ENCODE measurements around the gene ITPRIPL2. TPM values are rescaled to one million over a fixed set of nuclear protein-coding genes. Genes with fewer than 3 reads are reported as not detected.

The ITPRIPL2 gene
- total and polyA plus RNA-seq, 2 of the 4 experiments (the other 2 are of a cell fraction) = 9.2 to 11.1 TPM

DNA sequence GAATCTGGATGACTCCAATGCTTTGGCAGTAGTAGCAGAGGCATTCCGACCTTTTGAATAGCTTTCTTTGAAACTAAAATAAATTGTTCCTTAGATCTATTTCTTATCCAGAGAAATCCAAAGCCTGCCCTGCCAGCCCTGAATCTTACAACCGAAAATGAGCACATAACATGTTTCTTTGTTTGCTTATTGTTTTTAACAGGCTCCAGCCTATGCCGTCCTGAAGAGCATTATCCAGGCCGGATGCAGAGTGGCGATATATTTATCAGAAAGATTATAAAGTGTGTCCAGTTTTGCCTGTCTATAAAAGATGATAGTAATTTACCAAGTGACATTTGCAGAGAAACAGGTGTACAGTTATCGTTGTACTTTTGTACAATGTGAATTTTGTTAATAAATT lies 35.9 kb upstream of the ITPRIPL2 start:
- Histone ChIP-seq H3K79me1 (ENCODE audit: low read depth in 1 of 2, low read length in 2 of 2) (no peaks in the 10 kb centered on the region; a peak in 1 of 4 replicates), H2BK120ac (ENCODE audit: low read depth, low read length) (no peak overlapping the region), H3K14ac (replicated peaks; ENCODE audit: low read depth, low read length) (no peak overlapping the region), H3K9ac (ENCODE audit: low read depth, low read length) (no peak overlapping the region), H3K23ac (ENCODE audit: low read depth, low read length) (no peak overlapping the region), H3K18ac (ENCODE audit: low read depth, low read length) (no peak overlapping the region), H3K4ac (ENCODE audit: low read depth, low read length) (no peak overlapping the region), H3K4me1 (ENCODE audit: control insufficient read depth, insufficient read depth, low read length) (peaks cover 2% of the 10 kb centered on the region; the same call in 1 of the 2 replicates), H2AK9ac (replicated peaks; ENCODE audit: low read depth, low read length, poor library complexity) (no peak overlapping the region), H3K9me3 (ENCODE audit: control insufficient read depth, insufficient read depth, low read length) (no peaks in the 10 kb centered on the region), H3K9me1 (ENCODE audit: insufficient read depth, low read length) (no peaks in the 10 kb centered on the region), H4K8ac (ENCODE audit: low read depth in 2 of 2, low read length in 2 of 2) (no peak overlapping the region), H3K4me2 (ENCODE audit: low read depth, low read length) (no peak overlapping the region), H4K5ac (ENCODE audit: low read depth, low read length) (no peak overlapping the region), H3K56ac (ENCODE audit: extremely low read depth, insufficient read depth, low read length) (no peak overlapping the region), H3K36me3 (ENCODE audit: control insufficient read depth, insufficient read depth, low read length) (peaks cover 15% of the 10 kb centered on the region), H4K20me1 (ENCODE audit: insufficient read depth, low read length) (no peaks in the 10 kb centered on the region), H3K4me3 (ENCODE audit: insufficient read depth, low read depth, low read length) (no peak overlapping the region), H3K27ac (ENCODE audit: insufficient read depth, low read length) (no peak overlapping the region), H2BK20ac (ENCODE audit: low read depth, low read length) (no peak overlapping the region), H2BK15ac (ENCODE audit: low read depth, low read length) (no peak overlapping the region), H3K27me3 (ENCODE audit: control insufficient read depth, insufficient read depth, low read length) (no peaks in the 10 kb centered on the region), H4K91ac (ENCODE audit: insufficient read depth, low read depth, low read length) (no peak overlapping the region), H2BK5ac (ENCODE audit: low read depth, low read length, poor library complexity, severe bottlenecking) (no peak overlapping the region), H2AFZ (replicated peaks; ENCODE audit: low read length, poor library complexity) (no peak overlapping the region), H2AK5ac (ENCODE audit: low read depth, low read length) (no peak overlapping the region)
- dilution Hi-C loops (cut with HindIII; ENCODE audit: low sequenced_read_pairs, unreplicated experiment) (no loop called here), intact Hi-C loops (cut with micrococcal nuclease) (no loop called here), in situ Hi-C loops (cut with MboI; ENCODE audit: low sequenced_read_pairs) (no loop called here)
- WGBS, 2 experiments (ENCODE audit: extremely low coverage in 2 of 2, insufficient read length in 1 of 2) = 100% methylated on average over 3 of the region's 6 CpGs; no CpG with 5 or more reads in 1 of the 2 experiments
- CTCF ChIA-PET = interaction anchor here (2.2 kb wide), 1 partner anchor 95 kb away, joined by 8 read pairs; the partner anchor contains the start of gene TMC7
- ATAC-seq (ENCODE audit: low read depth) (no peak), DNase-seq (no peak)
- POLR2A ChIA-PET (ENCODE audit: unreplicated experiment) = no interaction called here
- no peak for TF ChIP-seq MXI1 (IDR thresholded peaks at IDR 0.05; ENCODE audit: borderline replicate concordance, low read depth, low read length)
- TF ChIP-seq MAFK (IDR thresholded peaks at IDR 0.05; ENCODE audit: low read depth, low read length) = no peak
- TF ChIP-seq RFX5 (IDR thresholded peaks at IDR 0.05; ENCODE audit: low read depth, low read length) = no peak
- TF ChIP-seq RAD21 (IDR thresholded peaks at IDR 0.05; ENCODE audit: low read length) = no peak
- TF ChIP-seq, protein P1, sequence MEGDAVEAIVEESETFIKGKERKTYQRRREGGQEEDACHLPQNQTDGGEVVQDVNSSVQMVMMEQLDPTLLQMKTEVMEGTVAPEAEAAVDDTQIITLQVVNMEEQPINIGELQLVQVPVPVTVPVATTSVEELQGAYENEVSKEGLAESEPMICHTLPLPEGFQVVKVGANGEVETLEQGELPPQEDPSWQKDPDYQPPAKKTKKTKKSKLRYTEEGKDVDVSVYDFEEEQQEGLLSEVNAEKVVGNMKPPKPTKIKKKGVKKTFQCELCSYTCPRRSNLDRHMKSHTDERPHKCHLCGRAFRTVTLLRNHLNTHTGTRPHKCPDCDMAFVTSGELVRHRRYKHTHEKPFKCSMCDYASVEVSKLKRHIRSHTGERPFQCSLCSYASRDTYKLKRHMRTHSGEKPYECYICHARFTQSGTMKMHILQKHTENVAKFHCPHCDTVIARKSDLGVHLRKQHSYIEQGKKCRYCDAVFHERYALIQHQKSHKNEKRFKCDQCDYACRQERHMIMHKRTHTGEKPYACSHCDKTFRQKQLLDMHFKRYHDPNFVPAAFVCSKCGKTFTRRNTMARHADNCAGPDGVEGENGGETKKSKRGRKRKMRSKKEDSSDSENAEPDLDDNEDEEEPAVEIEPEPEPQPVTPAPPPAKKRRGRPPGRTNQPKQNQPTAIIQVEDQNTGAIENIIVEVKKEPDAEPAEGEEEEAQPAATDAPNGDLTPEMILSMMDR (conservative IDR thresholded peaks at IDR 0.05; ENCODE audit: low read depth, low read length) = no peak
- no peak for TF ChIP-seq SMC3 (IDR thresholded peaks at IDR 0.05; ENCODE audit: low read depth, low read length)
- no peak for TF ChIP-seq MAZ (IDR thresholded peaks at IDR 0.05; ENCODE audit: borderline replicate concordance, low read depth, low read length)
- no TSS peak for BruUV-seq (replicated peaks)
